H9 (cell line): ENCODE data around the gene DIP2C. TPM values are rescaled to one million over a fixed set of nuclear protein-coding genes. Genes with fewer than 3 reads are reported as not detected.

ENCODE experiments used
- DNase-seq: peaks from one replicate; pipeline ENCODE4 v3.0.0-alpha.2; 2017
- H2AFZ ChIP-seq: one replicate; pipeline ENCODE4 v1.6.1; 2013; ENCODE audit warnings: mild to moderate bottlenecking, low read length, control low read depth, moderate library complexity
- H2AK5ac ChIP-seq: 2 replicates; pipeline ENCODE4 v1.6.1; 2013; ENCODE audit warnings: low read length, control low read depth, mixed read lengths; ENCODE audit not compliant: insufficient read length
- H2BK120ac ChIP-seq: one replicate; pipeline ENCODE4 v1.6.1; 2013; ENCODE audit warnings: low read depth, mild to moderate bottlenecking, low read length, control low read depth, inconsistent platforms; ENCODE audit not compliant: poor library complexity, severe bottlenecking
- H2BK12ac ChIP-seq: 2 replicates; pipeline ENCODE4 v1.6.1; 2013; ENCODE audit warnings: low read length, control low read depth, mixed read lengths, low read depth; ENCODE audit not compliant: insufficient read length
- H2BK15ac ChIP-seq: 2 replicates; pipeline ENCODE4 v1.6.1; 2013; ENCODE audit warnings: low read depth, low read length, control low read depth
- H2BK20ac ChIP-seq: one replicate; pipeline ENCODE4 v1.6.1; 2013; ENCODE audit warnings: low read depth, mild to moderate bottlenecking, low read length, control low read depth, inconsistent platforms; ENCODE audit not compliant: poor library complexity, severe bottlenecking
- H2BK5ac ChIP-seq: 2 replicates; pipeline ENCODE4 v1.6.1; 2013; ENCODE audit warnings: low read length, control low read depth, mixed read lengths; ENCODE audit not compliant: insufficient read length
- H3K14ac ChIP-seq: 2 replicates; pipeline ENCODE4 v1.6.1; 2013; ENCODE audit warnings: low read length, control low read depth; ENCODE audit not compliant: insufficient read depth
- H3K18ac ChIP-seq: 2 replicates; pipeline ENCODE4 v1.6.1; 2013; ENCODE audit warnings: low read depth, mild to moderate bottlenecking, mixed read lengths, low read length, control low read depth; ENCODE audit not compliant: insufficient read length
- H3K23ac ChIP-seq: 2 replicates; pipeline ENCODE4 v1.6.1; 2013; ENCODE audit warnings: low read length, control low read depth, mixed read lengths, low read depth; ENCODE audit not compliant: insufficient read length
- H3K23me2 ChIP-seq: 2 replicates; pipeline ENCODE4 v1.6.1; 2013; ENCODE audit warnings: low read depth, mild to moderate bottlenecking, mixed read lengths, low read length, control low read depth; ENCODE audit not compliant: insufficient read length, poor library complexity, severe bottlenecking
- H3K27ac ChIP-seq: 2 replicates; pipeline ENCODE4 v1.5.1; 2013; ENCODE audit warnings: low read length, control low read depth, mixed read lengths, low read depth; ENCODE audit not compliant: insufficient read length
- H3K27me3 ChIP-seq: 2 replicates; pipeline ENCODE4 v1.6.1; 2013; ENCODE audit warnings: low read length, control low read depth, inconsistent platforms; ENCODE audit not compliant: insufficient read depth
- H3K4ac ChIP-seq: 2 replicates; pipeline ENCODE4 v1.6.1; 2013; ENCODE audit warnings: low read depth, mild to moderate bottlenecking, control low read depth, inconsistent platforms, low read length, moderate library complexity
- H3K4me1 ChIP-seq: 2 replicates; pipeline ENCODE4 v1.6.1; 2013; ENCODE audit warnings: low read length, control low read depth, inconsistent platforms; ENCODE audit not compliant: insufficient read depth
- H3K4me2 ChIP-seq: 2 replicates; pipeline ENCODE4 v1.6.1; 2013; ENCODE audit warnings: low read length, control low read depth, mixed read lengths; ENCODE audit not compliant: insufficient read length, insufficient read depth
- H3K56ac ChIP-seq: 2 replicates; pipeline ENCODE4 v1.6.1; 2013; ENCODE audit warnings: low read depth, mild to moderate bottlenecking, mixed read lengths, low read length, control low read depth; ENCODE audit not compliant: insufficient read length
- H3K79me1 ChIP-seq: 2 replicates; pipeline ENCODE4 v1.6.1; 2013; ENCODE audit warnings: low read depth, mild to moderate bottlenecking, moderate library complexity, low read length, control low read depth, inconsistent platforms; ENCODE audit not compliant: insufficient read depth, poor library complexity, severe bottlenecking
- H3K79me2 ChIP-seq: 2 replicates; pipeline ENCODE4 v1.6.1; 2013; ENCODE audit warnings: low read length, control low read depth, inconsistent platforms; ENCODE audit not compliant: insufficient read depth
- H3K9ac ChIP-seq: 2 replicates; pipeline ENCODE4 v1.6.1; 2013; ENCODE audit warnings: low read length, control low read depth, mixed read lengths; ENCODE audit not compliant: insufficient read length; ENCODE audit errors: extremely low read depth
- H3K9me3 ChIP-seq: one replicate; pipeline ENCODE4 v1.6.1; 2013; ENCODE audit warnings: low read depth, low read length, inconsistent platforms; ENCODE audit not compliant: control insufficient read depth
- H3T11ph ChIP-seq: one replicate; pipeline ENCODE4 v1.6.1; 2013; ENCODE audit warnings: mild to moderate bottlenecking, low read length, control low read depth, inconsistent platforms
- H4K20me1 ChIP-seq: one replicate; pipeline ENCODE4 v1.6.1; 2013; ENCODE audit not compliant: control insufficient read depth, insufficient read length, insufficient read depth
- H4K5ac ChIP-seq: 2 replicates; pipeline ENCODE4 v1.6.1; 2013; ENCODE audit warnings: low read depth, mild to moderate bottlenecking, mixed read lengths, low read length, control low read depth; ENCODE audit not compliant: insufficient read length
- H4K8ac ChIP-seq: replicated peaks from 2 replicates; pipeline ENCODE4 v1.6.1; 2013; ENCODE audit warnings: low read length, control low read depth, mixed read lengths, low read depth; ENCODE audit not compliant: insufficient read length
- H4K91ac ChIP-seq: 2 replicates; pipeline ENCODE4 v1.6.1; 2013; ENCODE audit warnings: low read depth, mild to moderate bottlenecking, moderate library complexity, mixed read lengths, low read length, control low read depth; ENCODE audit not compliant: insufficient read length
- H3K27ac Mint-ChIP-seq, 3 experiments: 2 replicates in 2 of 3; 3 replicates in 1 of 3; pipeline ENCODE4 v1.8.0; 2020 to 2021; ENCODE audit warnings: mixed read lengths in 3 of 3, mild to moderate bottlenecking in 1 of 3, moderate library complexity in 1 of 3
- H3K27me3 Mint-ChIP-seq: 2 replicates; pipeline ENCODE4 v1.8.0; 2021; ENCODE audit warnings: low read depth, mild to moderate bottlenecking, moderate library complexity, mixed read lengths
- H3K36me3 Mint-ChIP-seq, 3 experiments: 2 replicates in 2 of 3; 3 replicates in 1 of 3; pipeline ENCODE4 v1.8.0; 2020 to 2021; ENCODE audit warnings: low read depth in 3 of 3, mixed read lengths in 3 of 3; ENCODE audit not compliant: insufficient read depth in 1 of 3
- H3K4me1 Mint-ChIP-seq, 2 experiments: 2 replicates each; pipeline ENCODE4 v1.8.0; 2020; ENCODE audit warnings: mixed read lengths in 2 of 2
- H3K4me3 Mint-ChIP-seq, 2 experiments: 2 replicates in 1 of 2; 3 replicates in 1 of 2; pipeline ENCODE4 v1.8.0; 2020 to 2021; ENCODE audit warnings: mild to moderate bottlenecking in 2 of 2, mixed read lengths in 2 of 2, moderate library complexity in 1 of 2
- H3K9me3 Mint-ChIP-seq, 2 experiments: 2 replicates in 1 of 2; 3 replicates in 1 of 2; pipeline ENCODE4 v1.8.0; 2020; ENCODE audit warnings: mild to moderate bottlenecking in 2 of 2, mixed read lengths in 2 of 2, moderate library complexity in 1 of 2
- WGBS: extraction: QIAGEN DNeasy Blood & Tissue Kit; methylation state at CpG from one replicate; pipeline ENCODE4 v1.1.7; 2013; ENCODE audit warnings: missing lambda C conversion rate, low lambda C conversion rate, mixed read lengths; ENCODE audit not compliant: insufficient read length; ENCODE audit errors: extremely low coverage; 5-methylcytosine and 5-hydroxymethylcytosine counted together
- total RNA-seq: library from RNA; stranded (reverse); gene quantifications from 2 replicates; pipeline ENCODE4 v1.2.1, GENCODE V29; 2021
- TF ChIP-seq, protein P1 (sequence below): fragments of 200-600 bp; sonication (generic); conservative IDR thresholded peaks from 3 replicates; pipeline ENCODE4 v1.8.0; 2021; ENCODE audit warnings: antibody characterized with exemption, mild to moderate bottlenecking

Gene DIP2C
- total RNA-seq, 1 experiment from 2014 or later, result 7.9 TPM

DNA sequence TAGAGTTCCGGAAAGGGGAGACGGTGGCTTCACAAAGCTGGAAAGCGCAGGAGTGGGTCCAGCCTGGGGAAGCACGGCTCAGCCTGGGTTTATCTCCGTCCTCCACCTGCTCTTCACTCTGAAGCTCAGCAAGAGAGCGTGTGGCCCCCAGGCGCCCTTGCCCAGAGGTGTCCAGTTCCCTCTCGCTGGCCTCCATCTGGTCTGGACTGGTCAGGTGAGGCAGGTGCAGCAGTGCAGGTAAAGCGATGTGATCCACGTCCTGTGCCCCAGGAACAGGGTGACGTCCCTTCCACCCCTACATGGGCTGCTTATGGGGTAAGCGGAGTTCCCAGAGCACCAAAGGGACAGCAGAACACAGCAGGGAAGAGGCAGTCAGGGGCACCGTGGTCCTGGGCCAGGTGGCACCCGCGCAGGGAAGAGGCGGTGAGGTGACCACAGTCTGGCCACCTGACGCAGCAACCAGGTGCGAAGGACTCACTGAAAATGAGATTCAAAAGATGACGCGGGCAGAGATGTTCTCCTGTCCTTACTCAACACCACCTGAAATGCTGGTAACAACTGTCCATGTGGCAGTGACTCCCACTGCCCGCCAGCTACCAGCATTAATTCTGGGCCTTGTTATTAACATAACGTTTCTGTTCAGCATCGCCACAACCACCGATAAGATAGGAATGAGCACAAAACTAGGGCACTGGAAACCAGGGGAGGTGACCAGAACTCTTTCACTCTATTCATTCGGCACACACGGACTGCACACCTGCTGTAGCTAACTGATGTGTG, 33.0 kb upstream of the DIP2C start:
- Histone ChIP-seq H3K4me2 (no peak overlapping the region), H4K5ac (no peak overlapping the region), H3K23me2 (no peaks in the 10 kb centered on the region), H3K18ac (no peak overlapping the region), H4K8ac (no peak overlapping the region), H4K91ac (no peak overlapping the region), H2AFZ (no peak overlapping the region), H4K20me1 (no peaks in the 10 kb centered on the region), H3K79me1 (no peaks in the 10 kb centered on the region), H3K23ac (no peak overlapping the region), H3K79me2 (no peaks in the 10 kb centered on the region), H3K14ac (peak overlapping the region; percentile 28; the same call in 1 of the 2 replicates), H3K27me3 (no peaks in the 10 kb centered on the region), H2BK120ac (no peak overlapping the region), H3K4ac (no peak overlapping the region), H3K56ac (no peak overlapping the region), H2BK15ac (no peak overlapping the region), H2AK5ac (no peak overlapping the region), H2BK12ac (no peak overlapping the region), H3K9me3 (no peaks in the 10 kb centered on the region), H3K4me1 (no peaks in the 10 kb centered on the region), H3K27ac (no peak overlapping the region), H3T11ph (no peak overlapping the region), H2BK20ac (no peak overlapping the region), H3K9ac (no peak overlapping the region), H2BK5ac (no peak overlapping the region)
- DNase-seq, result no peak
- Mint-ChIP-seq H3K36me3 (0 out of 7 replicates have a peak, but pooled peaks cover 0 to 4% (median 0%) of the 10 kb centered on the region in 3 experiments), H3K4me1 (no peaks in the 10 kb centered on the region), H3K27me3 (peaks cover 14% of the 10 kb centered on the region; the same call in 1 of the 2 replicates), H3K27ac (no peak overlapping the region; a peak in 1 of 7 replicates), H3K9me3 (peaks cover 6 to 11% of the 10 kb centered on the region in 2 experiments; a peak in 3 of 5 replicates), H3K4me3 (no peak overlapping the region)
- TF ChIP-seq, protein P1, sequence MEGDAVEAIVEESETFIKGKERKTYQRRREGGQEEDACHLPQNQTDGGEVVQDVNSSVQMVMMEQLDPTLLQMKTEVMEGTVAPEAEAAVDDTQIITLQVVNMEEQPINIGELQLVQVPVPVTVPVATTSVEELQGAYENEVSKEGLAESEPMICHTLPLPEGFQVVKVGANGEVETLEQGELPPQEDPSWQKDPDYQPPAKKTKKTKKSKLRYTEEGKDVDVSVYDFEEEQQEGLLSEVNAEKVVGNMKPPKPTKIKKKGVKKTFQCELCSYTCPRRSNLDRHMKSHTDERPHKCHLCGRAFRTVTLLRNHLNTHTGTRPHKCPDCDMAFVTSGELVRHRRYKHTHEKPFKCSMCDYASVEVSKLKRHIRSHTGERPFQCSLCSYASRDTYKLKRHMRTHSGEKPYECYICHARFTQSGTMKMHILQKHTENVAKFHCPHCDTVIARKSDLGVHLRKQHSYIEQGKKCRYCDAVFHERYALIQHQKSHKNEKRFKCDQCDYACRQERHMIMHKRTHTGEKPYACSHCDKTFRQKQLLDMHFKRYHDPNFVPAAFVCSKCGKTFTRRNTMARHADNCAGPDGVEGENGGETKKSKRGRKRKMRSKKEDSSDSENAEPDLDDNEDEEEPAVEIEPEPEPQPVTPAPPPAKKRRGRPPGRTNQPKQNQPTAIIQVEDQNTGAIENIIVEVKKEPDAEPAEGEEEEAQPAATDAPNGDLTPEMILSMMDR, result no peak
- no CpG with 5 or more reads among the region's 26 CpGs for WGBS
